GM20431 (cell line): ENCODE data around the gene LCMT1.
"Not testable (repeated sequence)": the region's sequence is repeated elsewhere in the genome, so short reads cannot be mapped to it uniquely, and the experiment has no call there.

Source experiments
- in situ Hi-C: fragments of 300-500 bp; cut with MseI, MboI; formaldehyde crosslinking; loops from one replicate; pipeline ENCODE4 v1.15.0; 2020; ENCODE audit warnings: low sequenced_read_pairs; ENCODE audit not compliant: unreplicated experiment

Gene LCMT1

DNA sequence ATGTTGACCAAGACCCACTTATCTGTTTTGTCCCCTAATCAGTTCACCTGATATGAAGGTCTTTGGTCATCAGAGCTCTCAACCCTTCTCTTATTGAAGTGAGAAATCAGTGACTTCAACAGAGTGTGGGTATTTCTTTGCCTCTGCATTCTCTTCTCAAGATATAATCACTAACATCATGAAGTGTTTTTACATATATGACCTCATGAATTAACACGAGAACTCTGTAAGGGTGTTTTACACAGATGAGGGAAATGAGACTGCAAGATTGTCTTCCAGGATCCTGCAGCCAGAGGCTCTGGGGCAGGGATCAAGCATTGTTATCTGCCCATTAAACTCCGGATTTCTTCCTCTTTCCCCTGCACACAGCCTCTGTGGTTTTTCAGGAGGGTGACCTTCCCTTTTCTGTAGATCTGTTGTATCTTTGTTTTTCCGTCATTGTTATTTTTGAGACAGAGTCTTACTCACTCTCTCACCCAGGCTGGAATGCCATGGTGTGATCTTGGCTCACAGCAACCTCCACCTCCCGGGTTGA is 22.7 kb downstream of the LCMT1 start:
- in situ Hi-C loops: no loop called here

- in situ Hi-C loops: no loop called here
Measured at GRCh38 chr16:25135254-25135878, 23.8 kb downstream of the LCMT1 start.

DNA sequence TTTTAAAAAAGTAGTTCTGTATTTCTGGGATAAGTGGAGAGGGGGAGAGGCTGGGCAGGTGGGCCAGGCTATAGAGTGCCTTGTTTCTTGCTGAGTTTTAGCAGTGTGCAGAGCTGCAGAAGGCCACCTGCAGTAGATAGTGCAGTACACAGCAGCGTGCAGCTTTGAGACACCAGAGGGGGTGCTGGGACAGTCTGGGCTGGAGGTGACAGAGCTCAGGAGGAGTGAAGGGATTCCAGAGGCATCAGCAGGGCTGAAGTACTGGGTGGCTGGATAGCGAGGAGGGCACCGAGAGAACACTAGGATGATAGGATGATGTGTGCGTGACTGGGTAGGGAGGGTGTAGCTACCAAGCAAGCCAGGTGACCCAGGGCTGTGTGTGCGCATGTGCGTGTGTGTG is 26.6 kb downstream of the LCMT1 start:
- in situ Hi-C loops: no loop called here

- in situ Hi-C loops: no loop called here
Measured at GRCh38 chr16:25140459-25140858, 28.9 kb downstream of the LCMT1 start.

GRCh38 chr16:25141648-25142047 is 30.1 kb downstream of the LCMT1 start:
- in situ Hi-C loops: no loop called here

- in situ Hi-C loops: no loop called here
Measured at GRCh38 chr16:25143928-25144327, 32.4 kb downstream of the LCMT1 start.

DNA sequence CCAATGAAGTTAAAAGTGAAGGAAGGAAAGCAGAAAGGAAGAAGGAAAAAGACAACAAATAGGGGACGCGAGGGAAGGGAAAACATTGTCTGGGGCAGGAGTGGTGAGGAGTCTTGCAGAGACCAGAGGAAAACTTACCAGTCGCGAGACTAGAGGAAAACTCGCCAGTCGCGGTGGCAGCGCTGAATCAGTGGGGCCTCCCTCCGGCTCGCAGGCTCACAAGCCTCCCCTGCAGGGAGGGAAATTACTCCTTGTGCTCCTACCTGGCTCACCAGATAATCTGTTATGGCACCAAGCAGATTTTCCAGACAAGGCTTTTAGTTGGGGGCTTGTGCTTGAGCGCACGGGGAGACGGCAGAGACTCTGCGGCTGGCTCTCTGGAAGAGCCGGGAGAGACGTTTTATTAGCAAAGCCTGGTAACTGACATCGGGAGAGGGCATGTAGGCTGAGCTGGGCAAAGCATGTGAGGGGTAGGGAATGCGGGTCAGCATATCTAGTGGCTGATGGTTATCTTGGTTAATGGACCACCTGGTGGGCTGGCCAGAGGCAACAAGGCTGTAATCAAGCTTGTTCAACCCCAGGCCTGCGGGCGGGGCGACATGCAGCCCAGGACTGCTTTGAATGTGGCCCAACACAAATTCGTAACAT is 37.1 kb downstream of the LCMT1 start:
- in situ Hi-C loops: no loop called here

GRCh38 chr16:25151996-25152395 is 40.5 kb downstream of the LCMT1 start:
- in situ Hi-C loops: no loop called here

DNA sequence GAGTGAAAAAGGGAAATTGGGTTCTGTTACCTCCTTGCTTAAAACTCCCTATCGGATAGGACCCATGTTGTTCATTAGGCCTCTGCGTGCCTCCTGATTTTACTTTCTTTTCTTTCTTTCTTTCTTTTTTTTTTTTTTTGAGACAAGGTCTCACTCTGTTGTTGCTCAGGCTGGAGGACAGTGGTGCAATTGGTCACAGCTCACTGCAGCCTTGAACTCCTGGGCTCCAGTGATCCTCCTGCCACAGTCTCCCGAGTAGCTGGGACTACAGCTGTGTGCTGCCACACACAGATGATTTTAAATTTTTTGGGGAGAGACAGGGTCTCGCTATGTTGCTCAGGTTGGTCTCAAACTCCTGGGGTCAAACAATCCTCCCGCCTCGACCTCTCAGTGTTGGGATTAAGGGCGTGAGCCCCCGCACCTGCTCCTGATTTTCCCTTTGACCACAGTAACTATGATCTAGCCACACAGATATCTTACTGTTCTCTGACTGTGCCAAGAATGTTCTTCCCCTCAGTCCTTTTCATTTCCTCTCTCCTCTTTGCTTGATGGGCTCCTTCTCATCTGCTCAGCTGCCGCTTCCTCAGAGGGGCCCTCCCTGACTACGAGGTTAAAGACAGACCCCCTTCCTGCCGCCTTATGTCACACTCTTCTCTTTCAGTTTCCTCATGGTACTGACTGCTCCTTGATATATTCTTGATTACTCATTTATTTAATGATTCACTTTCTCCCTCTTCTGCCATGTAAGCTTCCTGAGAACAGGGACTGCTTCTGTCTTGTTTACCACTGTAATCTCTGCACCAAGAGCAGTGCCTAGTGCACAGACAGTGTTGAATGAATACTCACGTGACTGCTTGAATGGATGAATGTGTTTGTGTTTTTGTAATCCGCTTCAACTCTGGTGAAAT is 44.3 kb downstream of the LCMT1 start:
- in situ Hi-C loops: no loop called here

DNA sequence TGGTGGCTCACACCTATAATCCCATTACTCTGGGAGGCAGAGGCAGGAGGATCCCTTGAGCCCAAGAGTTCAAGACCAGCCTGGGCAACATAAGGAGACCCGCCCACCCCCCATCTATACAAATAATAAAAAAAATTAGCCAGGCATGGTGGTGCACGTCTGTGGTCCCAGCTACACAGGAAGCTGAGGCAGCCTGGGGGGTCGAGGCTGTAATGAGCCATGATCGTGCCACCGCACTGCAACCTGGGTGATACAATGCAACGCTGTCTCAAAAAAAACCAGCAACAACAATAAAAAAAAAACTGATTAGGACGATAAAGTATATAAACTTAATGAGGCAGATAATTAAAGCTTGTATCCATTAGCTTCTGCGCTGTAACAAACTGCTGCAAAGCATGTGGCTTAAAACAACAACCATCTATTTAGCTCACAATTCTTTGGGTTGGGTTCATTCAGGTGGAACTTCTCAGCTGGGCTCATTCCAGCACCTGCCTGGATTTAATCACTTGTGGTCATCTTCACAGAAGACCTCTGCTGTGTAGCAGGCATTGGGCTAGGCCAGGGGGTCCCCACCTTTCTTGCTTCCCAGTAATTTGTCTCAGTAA is 45.8 kb downstream of the LCMT1 start:
- in situ Hi-C loops: no loop called here

DNA sequence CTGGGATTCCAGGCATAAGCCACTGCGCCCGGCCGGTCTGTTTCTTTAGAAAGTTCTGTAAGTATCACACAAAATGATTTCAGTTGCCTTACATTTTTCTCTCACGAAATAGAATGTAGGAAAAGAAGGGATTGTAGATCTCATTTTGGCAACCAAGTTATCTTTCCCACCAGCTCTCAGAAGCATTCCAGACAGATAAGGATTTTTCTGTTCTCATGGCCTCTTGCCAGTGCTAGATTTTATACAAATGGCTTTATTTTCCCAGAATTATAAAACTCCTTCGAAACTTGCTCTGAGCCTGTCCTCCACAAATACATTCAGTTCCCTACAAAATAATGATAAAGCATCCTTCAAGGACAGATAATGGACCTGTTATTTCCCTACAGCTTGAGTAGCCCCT is 46.9 kb downstream of the LCMT1 start:
- in situ Hi-C loops: no loop called here

DNA sequence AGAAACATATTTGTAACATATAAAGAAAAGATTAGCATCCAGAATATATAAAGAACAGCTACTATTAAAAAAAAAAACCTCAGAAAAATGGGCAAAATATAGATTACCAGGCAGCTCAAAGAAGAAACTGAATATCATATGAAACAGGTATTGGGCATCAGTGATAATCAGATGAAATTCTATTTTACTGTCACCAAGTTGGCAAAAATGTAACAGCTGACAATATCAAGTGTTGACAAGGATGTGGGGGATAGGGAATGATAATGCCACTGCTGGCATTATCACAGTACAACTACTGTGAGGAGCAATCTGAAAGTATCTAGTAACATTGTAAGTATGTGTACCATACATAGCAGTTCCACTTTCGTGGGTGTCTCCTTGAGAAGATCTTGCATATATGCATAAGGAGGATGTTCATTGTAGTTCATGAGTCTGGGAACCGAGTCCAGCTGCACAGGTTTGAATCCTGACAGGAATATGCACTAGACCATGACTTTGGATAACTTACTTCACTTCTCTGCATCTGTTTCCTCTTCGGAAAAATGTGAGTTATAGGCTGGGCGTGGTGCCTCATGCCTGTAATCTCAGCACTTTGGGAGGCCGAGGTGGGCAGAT is 50.3 kb downstream of the LCMT1 start:
- in situ Hi-C loops: no loop called here

- in situ Hi-C loops: no loop called here
Measured at GRCh38 chr16:25163683-25164082, 52.1 kb downstream of the LCMT1 start.

GRCh38 chr16:25165284-25165683 is 53.7 kb downstream of the LCMT1 start:
- in situ Hi-C loops: no loop called here

DNA sequence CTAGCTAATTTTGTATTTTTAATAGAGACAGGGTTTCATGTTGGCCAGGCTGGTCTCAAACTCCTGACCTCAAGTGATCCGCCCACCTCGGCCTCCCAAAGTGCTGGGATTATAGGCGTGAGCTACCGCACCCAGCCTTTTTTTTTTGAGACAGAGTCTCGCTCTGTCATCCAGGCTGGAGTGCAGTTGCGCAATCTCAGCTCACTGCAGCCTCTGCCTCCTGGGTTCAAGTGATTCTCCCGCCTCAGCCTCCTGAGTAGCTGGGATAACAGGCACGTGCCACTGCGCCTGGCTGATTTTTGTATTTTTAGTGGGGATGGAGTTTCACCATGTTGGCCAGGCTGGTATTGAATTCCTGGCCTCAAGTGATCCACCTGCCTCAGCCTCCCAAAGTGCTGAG is 56.4 kb downstream of the LCMT1 start:
- in situ Hi-C loops: not testable (repeated sequence)

DNA sequence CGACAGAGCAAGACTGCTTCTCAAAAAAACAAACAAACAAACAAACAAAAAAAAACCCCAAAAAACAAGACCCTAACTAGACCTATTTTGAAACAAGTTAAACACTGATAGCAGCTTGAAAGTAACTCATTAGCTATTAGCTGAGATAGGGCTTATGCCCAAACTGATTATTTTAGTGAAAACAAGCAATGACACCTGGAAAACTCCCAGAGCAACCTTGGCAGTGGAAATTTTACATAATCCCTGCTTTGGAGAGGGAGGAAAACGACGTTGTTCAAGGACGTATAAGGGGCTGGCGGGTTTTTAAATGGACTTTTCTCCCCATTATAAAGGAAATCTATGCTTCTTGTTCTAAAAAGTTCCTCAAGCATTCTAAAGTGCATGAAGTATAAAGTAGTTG is 59.8 kb downstream of the LCMT1 start:
- in situ Hi-C loops: no loop called here

DNA sequence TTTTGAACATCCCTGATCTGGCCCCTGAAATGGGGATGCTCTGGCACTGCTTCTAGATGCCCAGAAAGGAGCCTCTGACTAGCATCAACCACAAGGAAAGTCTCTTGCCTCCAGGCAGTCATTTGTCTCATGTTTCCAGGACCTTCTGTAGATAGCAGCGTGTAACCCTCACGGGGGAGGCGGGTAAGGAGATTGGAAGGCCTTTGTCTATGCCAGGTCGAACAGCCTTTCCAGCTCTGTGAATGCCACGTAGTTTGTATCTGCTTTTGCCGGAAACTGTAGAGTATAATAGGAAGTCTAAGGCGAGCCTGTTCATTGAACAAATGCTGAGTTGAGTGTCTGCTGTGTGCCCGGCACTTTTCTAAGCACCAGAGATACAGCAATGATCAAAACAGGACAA is 61.3 kb downstream of the LCMT1 start:
- in situ Hi-C loops: no loop called here

DNA sequence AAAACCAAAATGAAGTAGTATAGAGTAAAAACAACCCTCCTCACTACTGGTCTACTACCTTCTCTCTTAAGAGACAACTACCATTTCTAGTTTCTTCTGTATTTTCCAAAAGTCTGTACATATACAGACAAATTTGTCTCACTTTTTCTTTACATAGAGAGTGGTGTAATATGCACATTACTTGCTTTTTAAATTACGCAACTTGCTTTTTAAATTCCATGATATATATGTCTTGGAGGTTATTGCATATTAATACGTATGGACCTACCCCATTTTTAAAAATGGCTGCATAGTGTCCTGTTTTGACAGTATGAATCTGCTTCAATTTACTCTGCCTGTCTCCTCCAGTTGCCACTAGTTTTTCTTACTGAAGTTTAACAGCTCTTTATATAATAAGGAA is 62.7 kb downstream of the LCMT1 start:
- in situ Hi-C loops: no loop called here

- in situ Hi-C loops: no loop called here
Measured at GRCh38 chr16:25176136-25176535, 64.6 kb downstream of the LCMT1 start.

- in situ Hi-C loops: no loop called here
Measured at GRCh38 chr16:25177512-25177830, 65.9 kb downstream of the LCMT1 start.
